HL-60 (cell line): ENCODE data around the gene ERC2.

ENCODE experiments used
- DNase-seq, 2 experiments: peaks; one replicate each; pipeline ENCODE4 v3.0.0-alpha.2; 2010 to 2020; ENCODE audit warnings: low read depth in 1 of 2, low spot score in 1 of 2
- H3K27ac ChIP-seq: fragments of 250-450 bp; sonication (Bioruptor Pico); replicated peaks from 2 replicates; pipeline ENCODE4 v1.5.1; 2020; ENCODE audit warnings: mild to moderate bottlenecking, moderate library complexity
- H3K27me3 ChIP-seq: fragments of 250-450 bp; sonication (Bioruptor Pico); 2 replicates; pipeline ENCODE4 v1.5.1; 2021; ENCODE audit warnings: mild to moderate bottlenecking, moderate library complexity; ENCODE audit not compliant: insufficient read depth, poor library complexity, severe bottlenecking
- H3K4me3 ChIP-seq: replicated peaks from 2 replicates; pipeline ENCODE4 v1.5.1; 2011; ENCODE audit warnings: mild to moderate bottlenecking, control low read depth, low read length; ENCODE audit not compliant: insufficient read depth
- CTCF ChIP-seq: IDR thresholded peaks from one replicate; pipeline ENCODE4 v1.5.1; 2011; ENCODE audit warnings: low read length, control low read depth, inconsistent platforms; ENCODE audit not compliant: insufficient read depth
- GABPA ChIP-seq: IDR thresholded peaks from 2 replicates; pipeline ENCODE4 v1.6.1; 2012; ENCODE audit warnings: low read depth
- POLR2AphosphoS5 ChIP-seq: IDR thresholded peaks from 2 replicates; pipeline ENCODE4 v1.6.1; 2012; ENCODE audit warnings: low read depth
- SPI1 ChIP-seq: IDR thresholded peaks from 2 replicates; pipeline ENCODE4 v1.6.1; 2012; ENCODE audit warnings: low read depth, mild to moderate bottlenecking, borderline replicate concordance
- TF ChIP-seq, protein P1 (sequence below): IDR thresholded peaks from 2 replicates; pipeline ENCODE4 v1.6.1; 2012; ENCODE audit warnings: low read depth; ENCODE audit not compliant: insufficient replicate concordance

ERC2 gene

DNA sequence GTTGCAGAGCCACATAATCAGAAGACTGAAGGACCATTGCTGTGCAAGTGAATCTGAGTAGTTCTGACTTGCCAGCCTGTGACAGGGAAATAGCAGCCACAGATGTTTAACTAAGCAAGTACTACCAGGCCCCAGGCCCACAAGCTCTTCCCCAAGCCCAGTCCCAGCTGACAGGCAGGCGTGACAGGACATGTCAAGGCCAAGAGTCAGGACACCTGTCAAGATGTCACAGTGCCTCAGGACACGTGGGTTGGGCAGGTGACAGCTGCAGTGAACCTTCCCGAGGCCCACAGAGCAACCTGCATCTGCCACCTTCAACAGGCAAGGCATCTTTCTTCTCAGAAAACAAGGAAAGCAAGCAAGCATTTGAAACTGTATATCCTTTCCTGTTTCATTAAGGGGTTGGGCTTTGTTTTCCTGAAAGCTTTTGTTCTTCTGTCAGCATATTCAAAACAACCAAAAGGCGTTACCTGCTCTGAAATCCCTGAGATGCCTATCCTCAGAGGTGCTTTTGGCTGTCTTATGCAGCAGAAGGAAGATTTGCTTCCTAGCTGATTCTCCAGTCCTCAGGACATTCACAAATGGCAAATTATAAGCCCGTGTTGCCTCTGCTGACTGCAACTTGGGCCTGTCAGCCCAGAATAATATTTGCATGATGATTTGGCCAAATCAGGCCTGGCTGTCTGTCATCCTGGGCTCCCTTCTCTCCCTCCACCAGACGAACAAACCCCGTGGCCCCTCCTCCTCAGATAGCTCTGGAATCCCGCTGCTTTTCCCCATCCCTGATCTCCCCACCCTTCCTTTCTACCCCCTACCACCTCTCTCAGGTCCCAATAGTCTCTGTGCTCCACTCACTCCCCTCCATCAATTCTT is 809.3 kb downstream of the ERC2 start:
- TF ChIP-seq CTCF, result no peak
- no peak for TF ChIP-seq GABPA
- TF ChIP-seq, protein P1, sequence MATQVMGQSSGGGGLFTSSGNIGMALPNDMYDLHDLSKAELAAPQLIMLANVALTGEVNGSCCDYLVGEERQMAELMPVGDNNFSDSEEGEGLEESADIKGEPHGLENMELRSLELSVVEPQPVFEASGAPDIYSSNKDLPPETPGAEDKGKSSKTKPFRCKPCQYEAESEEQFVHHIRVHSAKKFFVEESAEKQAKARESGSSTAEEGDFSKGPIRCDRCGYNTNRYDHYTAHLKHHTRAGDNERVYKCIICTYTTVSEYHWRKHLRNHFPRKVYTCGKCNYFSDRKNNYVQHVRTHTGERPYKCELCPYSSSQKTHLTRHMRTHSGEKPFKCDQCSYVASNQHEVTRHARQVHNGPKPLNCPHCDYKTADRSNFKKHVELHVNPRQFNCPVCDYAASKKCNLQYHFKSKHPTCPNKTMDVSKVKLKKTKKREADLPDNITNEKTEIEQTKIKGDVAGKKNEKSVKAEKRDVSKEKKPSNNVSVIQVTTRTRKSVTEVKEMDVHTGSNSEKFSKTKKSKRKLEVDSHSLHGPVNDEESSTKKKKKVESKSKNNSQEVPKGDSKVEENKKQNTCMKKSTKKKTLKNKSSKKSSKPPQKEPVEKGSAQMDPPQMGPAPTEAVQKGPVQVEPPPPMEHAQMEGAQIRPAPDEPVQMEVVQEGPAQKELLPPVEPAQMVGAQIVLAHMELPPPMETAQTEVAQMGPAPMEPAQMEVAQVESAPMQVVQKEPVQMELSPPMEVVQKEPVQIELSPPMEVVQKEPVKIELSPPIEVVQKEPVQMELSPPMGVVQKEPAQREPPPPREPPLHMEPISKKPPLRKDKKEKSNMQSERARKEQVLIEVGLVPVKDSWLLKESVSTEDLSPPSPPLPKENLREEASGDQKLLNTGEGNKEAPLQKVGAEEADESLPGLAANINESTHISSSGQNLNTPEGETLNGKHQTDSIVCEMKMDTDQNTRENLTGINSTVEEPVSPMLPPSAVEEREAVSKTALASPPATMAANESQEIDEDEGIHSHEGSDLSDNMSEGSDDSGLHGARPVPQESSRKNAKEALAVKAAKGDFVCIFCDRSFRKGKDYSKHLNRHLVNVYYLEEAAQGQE, result no peak
- no peaks in the 10 kb centered on the region for H3K27me3 ChIP-seq
- no peak for DNase-seq
- H3K4me3 ChIP-seq, result no peak overlapping the region
- no peak overlapping the region for H3K27ac ChIP-seq

DNA sequence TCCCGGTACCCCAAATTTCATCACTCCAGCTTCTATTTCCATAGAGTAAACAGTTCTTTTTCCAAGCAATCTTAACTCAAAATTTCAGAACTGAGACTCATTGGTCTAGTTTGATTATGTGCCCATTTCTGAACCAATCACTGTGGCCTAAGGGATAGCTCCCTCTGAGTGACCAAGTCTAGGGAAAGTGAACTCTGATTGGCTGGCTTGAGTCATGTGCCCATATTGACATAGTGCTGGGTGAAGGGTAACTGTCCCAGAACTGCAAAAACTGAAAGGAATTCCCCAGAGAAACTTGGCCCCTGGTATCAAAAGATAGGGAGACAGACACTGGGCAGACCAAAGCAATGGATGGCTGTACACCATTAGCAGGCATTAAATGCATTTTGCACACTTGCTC is 810.0 kb downstream of the ERC2 start:
- Histone ChIP-seq H3K27ac (no peak overlapping the region), H3K4me3 (no peak overlapping the region), H3K27me3 (no peaks in the 10 kb centered on the region)
- no peak for TF ChIP-seq CTCF
- no peak for TF ChIP-seq GABPA
- TF ChIP-seq SPI1, result no peak
- TF ChIP-seq POLR2AphosphoS5, result no peak
- TF ChIP-seq, protein P1, result no peak
- DNase-seq, result no peak

- Histone ChIP-seq H3K27me3 (no peaks in the 10 kb centered on the region), H3K27ac (no peak overlapping the region), H3K4me3 (no peak overlapping the region)
- TF ChIP-seq, protein P1, result no peak
- TF ChIP-seq GABPA (no peak), POLR2AphosphoS5 (no peak), SPI1 (no peak), CTCF (no peak)
- no peak for DNase-seq
Measured at GRCh38 chr3:55655544-55655943, 812.7 kb downstream of the ERC2 start.
